HG03457 (cell line): ENCODE data around the gene C1GALT1C1L.
"Not testable (repeated sequence)": the region's sequence is repeated elsewhere in the genome, so short reads cannot be mapped to it uniquely, and the experiment has no call there.

ENCODE experiments used
- ATAC-seq: cut with Tn5 transposase; IDR thresholded peaks from one replicate; pipeline ENCODE4 v1.9.1; 2021; ENCODE audit warnings: moderate number of reproducible peaks; ENCODE audit not compliant: unreplicated experiment

The C1GALT1C1L gene

GRCh38 chr2:43657241-43657640 lies 19.0 kb downstream of the C1GALT1C1L start:
- no peak for ATAC-seq

- no peak for ATAC-seq
Observed at GRCh38 chr2:43653506-43653905, 22.7 kb downstream of the C1GALT1C1L start.

GRCh38 chr2:43648994-43649701 lies 27.1 kb downstream of the C1GALT1C1L start:
- no peak for ATAC-seq

- no peak for ATAC-seq
Observed at GRCh38 chr2:43643680-43644079, 32.5 kb downstream of the C1GALT1C1L start.

GRCh38 chr2:43642363-43642762 lies 33.9 kb downstream of the C1GALT1C1L start:
- no peak for ATAC-seq

- ATAC-seq: peak; percentile 98
Observed at GRCh38 chr2:43637030-43637803, 39.0 kb downstream of the C1GALT1C1L start, which contains the start of gene PLEKHH2. TSS of gene PLEKHH2 (plus strand) at chr2:43637260. CDS start at chr2:43644674, 7,414 bp downstream.

- ATAC-seq: no peak
Observed at GRCh38 chr2:43636621-43637020, 39.6 kb downstream of the C1GALT1C1L start.

- ATAC-seq: not testable (repeated sequence)
Observed at GRCh38 chr2:43636153-43636552, 40.1 kb downstream of the C1GALT1C1L start.

GRCh38 chr2:43634604-43635306 lies 41.5 kb downstream of the C1GALT1C1L start:
- ATAC-seq: no peak

GRCh38 chr2:43631618-43632317 lies 44.5 kb downstream of the C1GALT1C1L start:
- ATAC-seq: no peak
